AG09309 (cell line): ENCODE results near the gene ANKDD1B.

ENCODE experiments used
- DNase-seq: peaks from one replicate; pipeline ENCODE4 v3.0.0-alpha.2; 2010; ENCODE audit warnings: low read depth
- H3K4me3 ChIP-seq: 2 replicates; pipeline ENCODE4 v1.5.1; 2011; ENCODE audit warnings: mild to moderate bottlenecking, low read depth, low read length, moderate library complexity; ENCODE audit not compliant: control insufficient read depth
- CTCF ChIP-seq: IDR thresholded peaks from 2 replicates; pipeline ENCODE4 v1.5.1; 2011; ENCODE audit warnings: mild to moderate bottlenecking, low read depth, low read length, inconsistent platforms; ENCODE audit not compliant: insufficient read depth, control insufficient read depth; ENCODE audit errors: missing control alignments

ANKDD1B gene

GRCh38 chr5:75667586-75667985 is 56.3 kb downstream of the ANKDD1B start:
- no peak overlapping the region for H3K4me3 ChIP-seq
- no peak for TF ChIP-seq CTCF
- DNase-seq: no peak

- no peak overlapping the region for H3K4me3 ChIP-seq
- TF ChIP-seq CTCF: no peak
- DNase-seq: no peak
These were observed 57.2 kb downstream of the ANKDD1B start for GRCh38 chr5:75668445-75668844.

- H3K4me3 ChIP-seq: no peak overlapping the region
- no peak for DNase-seq
- no peak for TF ChIP-seq CTCF
These were observed 57.9 kb downstream of the ANKDD1B start for GRCh38 chr5:75668977-75669689.

GRCh38 chr5:75670577-75670976 is 59.3 kb downstream of the ANKDD1B start:
- no peak for TF ChIP-seq CTCF
- DNase-seq: no peak
- H3K4me3 ChIP-seq: no peak overlapping the region

- no peak for TF ChIP-seq CTCF
- H3K4me3 ChIP-seq: no peak overlapping the region
- no peak for DNase-seq
These were observed 60.3 kb downstream of the ANKDD1B start for GRCh38 chr5:75671506-75671905.

GRCh38 chr5:75672616-75673015 is 61.4 kb downstream of the ANKDD1B start:
- TF ChIP-seq CTCF: no peak
- no peak overlapping the region for H3K4me3 ChIP-seq
- no peak for DNase-seq
